Measurements from ENCODE around the gene SMPD3. TPM values are rescaled to one million over a fixed set of nuclear protein-coding genes. Genes with fewer than 3 reads are reported as not detected.
A peak's percentile ranks its signal among the peaks of the same experiment; 100 is the strongest.

SMPD3 gene
- total RNA-seq, 1 experiment from 2014 or later = 0.70 TPM

DNA sequence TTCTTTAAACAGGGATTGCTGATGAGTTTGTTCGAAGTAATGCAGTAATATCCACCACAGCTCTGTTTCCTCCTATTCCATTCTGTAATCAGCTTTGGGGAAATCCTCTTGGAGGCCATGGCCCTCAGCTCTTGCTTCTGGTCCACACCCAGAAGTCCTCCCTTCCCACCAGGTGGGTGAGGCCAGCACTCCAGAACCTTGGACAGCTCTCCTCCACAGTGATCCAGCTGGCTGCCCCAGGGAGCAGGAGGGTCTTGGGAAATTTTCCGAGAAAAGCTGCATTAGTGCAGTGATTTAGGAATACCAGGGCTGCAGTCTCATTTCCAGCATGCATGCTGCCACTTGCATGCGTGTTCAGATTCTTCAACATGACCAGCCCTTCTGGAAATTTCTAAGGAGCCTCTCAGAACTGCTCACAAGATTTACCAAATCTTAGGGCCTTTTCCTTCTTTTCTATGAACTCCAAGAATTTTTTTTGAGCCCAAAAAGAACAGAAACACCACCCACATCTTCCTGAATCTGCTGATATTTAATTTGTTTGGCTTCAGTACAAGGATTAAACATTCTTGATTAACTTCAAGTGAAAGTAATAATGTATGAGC lies 4.2 kb downstream of the SMPD3 start:
- Histone ChIP-seq H3K79me2 (ENCODE audit: insufficient read depth, low read length) (no peaks in the 10 kb centered on the region), H2AFZ (ENCODE audit: low read length) (no peak overlapping the region), H2BK15ac (ENCODE audit: low read depth, low read length) (no peak overlapping the region), H3K4ac (ENCODE audit: low read depth, low read length) (no peak overlapping the region), H3K27ac (ENCODE audit: insufficient read length, low read depth, low read length) (no peak overlapping the region), H4K8ac (replicated peaks; ENCODE audit: insufficient read length, low read depth, low read length) (no peak overlapping the region), H4K91ac (ENCODE audit: insufficient read length, low read depth, low read length) (no peak overlapping the region), H3K4me2 (ENCODE audit: insufficient read depth, insufficient read length, low read length) (no peak overlapping the region), H4K5ac (ENCODE audit: insufficient read length, low read depth, low read length) (no peak overlapping the region), H2AK5ac (ENCODE audit: insufficient read length, low read length) (no peak overlapping the region), H3K27me3 (ENCODE audit: insufficient read depth, low read length) (peaks cover 11% of the 10 kb centered on the region; the same call in 1 of the 2 replicates), H3K14ac (ENCODE audit: insufficient read depth, low read length) (no peak overlapping the region), H3K18ac (ENCODE audit: insufficient read length, low read depth, low read length) (no peak overlapping the region), H2BK5ac (ENCODE audit: insufficient read length, low read length) (no peak overlapping the region), H2BK120ac (ENCODE audit: low read depth, low read length, poor library complexity, severe bottlenecking) (no peak overlapping the region), H3K23me2 (ENCODE audit: insufficient read length, low read depth, low read length, poor library complexity, severe bottlenecking) (peaks cover 10% of the 10 kb centered on the region), H3K4me1 (ENCODE audit: insufficient read depth, low read length) (no peaks in the 10 kb centered on the region), H3K9me3 (ENCODE audit: control insufficient read depth, low read depth, low read length) (no peaks in the 10 kb centered on the region), H3T11ph (ENCODE audit: low read length) (no peak overlapping the region), H2BK12ac (ENCODE audit: insufficient read length, low read depth, low read length) (no peak overlapping the region), H3K9ac (ENCODE audit: extremely low read depth, insufficient read length, low read length) (no peak overlapping the region), H3K79me1 (ENCODE audit: insufficient read depth, low read depth, low read length, poor library complexity, severe bottlenecking) (no peaks in the 10 kb centered on the region), H3K23ac (ENCODE audit: insufficient read length, low read depth, low read length) (no peak overlapping the region), H3K56ac (ENCODE audit: insufficient read length, low read depth, low read length) (no peak overlapping the region), H4K20me1 (ENCODE audit: control insufficient read depth, insufficient read depth, insufficient read length) (no peaks in the 10 kb centered on the region), H2BK20ac (ENCODE audit: low read depth, low read length, poor library complexity, severe bottlenecking) (no peak overlapping the region)
- peak; percentile 76 for DNase-seq
- no CpG with 5 or more reads among the region's 3 CpGs for WGBS (ENCODE audit: extremely low coverage, insufficient read length, low lambda C conversion rate)
- Mint-ChIP-seq H3K4me1 (peaks cover 3 to 17% of the 10 kb centered on the region in 2 experiments), H3K27me3 (ENCODE audit: low read depth) (peaks cover 50% of the 10 kb centered on the region), H3K36me3 (ENCODE audit: insufficient read depth in 1 of 3, low read depth in 3 of 3) (no peaks in the 10 kb centered on the region; a peak in 1 of 7 replicates), H3K4me3 (no peak overlapping the region), H3K27ac (no peak overlapping the region), H3K9me3 (no peaks in the 10 kb centered on the region; a peak in 1 of 5 replicates)
- TF ChIP-seq, protein P1, sequence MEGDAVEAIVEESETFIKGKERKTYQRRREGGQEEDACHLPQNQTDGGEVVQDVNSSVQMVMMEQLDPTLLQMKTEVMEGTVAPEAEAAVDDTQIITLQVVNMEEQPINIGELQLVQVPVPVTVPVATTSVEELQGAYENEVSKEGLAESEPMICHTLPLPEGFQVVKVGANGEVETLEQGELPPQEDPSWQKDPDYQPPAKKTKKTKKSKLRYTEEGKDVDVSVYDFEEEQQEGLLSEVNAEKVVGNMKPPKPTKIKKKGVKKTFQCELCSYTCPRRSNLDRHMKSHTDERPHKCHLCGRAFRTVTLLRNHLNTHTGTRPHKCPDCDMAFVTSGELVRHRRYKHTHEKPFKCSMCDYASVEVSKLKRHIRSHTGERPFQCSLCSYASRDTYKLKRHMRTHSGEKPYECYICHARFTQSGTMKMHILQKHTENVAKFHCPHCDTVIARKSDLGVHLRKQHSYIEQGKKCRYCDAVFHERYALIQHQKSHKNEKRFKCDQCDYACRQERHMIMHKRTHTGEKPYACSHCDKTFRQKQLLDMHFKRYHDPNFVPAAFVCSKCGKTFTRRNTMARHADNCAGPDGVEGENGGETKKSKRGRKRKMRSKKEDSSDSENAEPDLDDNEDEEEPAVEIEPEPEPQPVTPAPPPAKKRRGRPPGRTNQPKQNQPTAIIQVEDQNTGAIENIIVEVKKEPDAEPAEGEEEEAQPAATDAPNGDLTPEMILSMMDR (conservative IDR thresholded peaks at IDR 0.05) = no peak
